Measurements from ENCODE around the gene GSG1L. TPM values are rescaled to one million over a fixed set of nuclear protein-coding genes. Genes with fewer than 3 reads are reported as not detected.

The GSG1L gene
- total RNA-seq, 4 donors from 2014 or later, result not detected

DNA sequence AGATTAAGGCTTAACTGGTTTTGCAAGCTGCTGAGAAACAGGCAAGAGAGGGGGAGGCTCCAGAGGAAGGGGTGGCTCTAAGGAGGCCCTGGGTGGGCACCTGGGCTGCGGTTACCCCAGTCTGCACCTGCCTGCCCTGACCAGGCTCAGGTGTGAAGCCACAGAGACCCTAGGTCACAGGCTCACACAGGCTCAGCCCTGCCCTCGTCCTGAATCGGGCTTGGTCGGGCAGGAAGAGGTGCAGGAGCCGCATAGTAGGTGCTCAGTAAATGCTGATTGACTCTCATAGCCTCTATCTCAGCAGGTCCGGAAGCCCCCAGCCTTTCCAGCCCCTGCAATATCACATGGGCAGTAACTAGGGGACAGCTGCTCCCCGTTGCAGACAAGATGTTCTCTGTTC lies 203.4 kb downstream of the GSG1L start:
- TF ChIP-seq, protein P1, sequence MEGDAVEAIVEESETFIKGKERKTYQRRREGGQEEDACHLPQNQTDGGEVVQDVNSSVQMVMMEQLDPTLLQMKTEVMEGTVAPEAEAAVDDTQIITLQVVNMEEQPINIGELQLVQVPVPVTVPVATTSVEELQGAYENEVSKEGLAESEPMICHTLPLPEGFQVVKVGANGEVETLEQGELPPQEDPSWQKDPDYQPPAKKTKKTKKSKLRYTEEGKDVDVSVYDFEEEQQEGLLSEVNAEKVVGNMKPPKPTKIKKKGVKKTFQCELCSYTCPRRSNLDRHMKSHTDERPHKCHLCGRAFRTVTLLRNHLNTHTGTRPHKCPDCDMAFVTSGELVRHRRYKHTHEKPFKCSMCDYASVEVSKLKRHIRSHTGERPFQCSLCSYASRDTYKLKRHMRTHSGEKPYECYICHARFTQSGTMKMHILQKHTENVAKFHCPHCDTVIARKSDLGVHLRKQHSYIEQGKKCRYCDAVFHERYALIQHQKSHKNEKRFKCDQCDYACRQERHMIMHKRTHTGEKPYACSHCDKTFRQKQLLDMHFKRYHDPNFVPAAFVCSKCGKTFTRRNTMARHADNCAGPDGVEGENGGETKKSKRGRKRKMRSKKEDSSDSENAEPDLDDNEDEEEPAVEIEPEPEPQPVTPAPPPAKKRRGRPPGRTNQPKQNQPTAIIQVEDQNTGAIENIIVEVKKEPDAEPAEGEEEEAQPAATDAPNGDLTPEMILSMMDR (IDR thresholded peaks at IDR 0.05; ENCODE audit: low read depth), result no peak

DNA sequence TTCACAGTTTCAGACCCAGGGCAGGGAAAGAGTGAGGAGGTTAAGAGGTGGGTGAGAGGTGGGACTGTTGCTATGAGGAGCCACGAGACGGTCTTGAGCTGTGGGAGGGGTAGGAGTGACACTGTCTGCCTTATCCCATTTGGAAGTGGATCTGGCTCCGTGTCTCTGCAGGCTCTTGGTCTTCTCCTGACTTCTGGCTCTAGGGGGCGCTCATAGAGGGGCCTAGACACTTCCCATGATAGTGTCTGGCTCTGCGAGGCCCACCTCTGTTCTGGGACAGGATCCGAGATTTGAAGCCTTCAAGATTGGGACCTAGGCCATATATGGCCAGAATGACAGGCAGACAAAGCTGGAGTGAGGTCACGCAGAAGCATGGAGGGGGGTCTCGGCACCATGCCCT lies 204.5 kb downstream of the GSG1L start:
- TF ChIP-seq, protein P1 (IDR thresholded peaks at IDR 0.05; ENCODE audit: low read depth), result no peak

GRCh38 chr16:27853651-27854050 lies 209.9 kb downstream of the GSG1L start:
- TF ChIP-seq, protein P1 (IDR thresholded peaks at IDR 0.05; ENCODE audit: low read depth), result no peak

GRCh38 chr16:27853101-27853500 lies 210.4 kb downstream of the GSG1L start:
- TF ChIP-seq, protein P1 (IDR thresholded peaks at IDR 0.05; ENCODE audit: low read depth), result no peak

- TF ChIP-seq, protein P1 (IDR thresholded peaks at IDR 0.05; ENCODE audit: low read depth), result no peak
These were observed 210.8 kb downstream of the GSG1L start for GRCh38 chr16:27852681-27853080.

DNA sequence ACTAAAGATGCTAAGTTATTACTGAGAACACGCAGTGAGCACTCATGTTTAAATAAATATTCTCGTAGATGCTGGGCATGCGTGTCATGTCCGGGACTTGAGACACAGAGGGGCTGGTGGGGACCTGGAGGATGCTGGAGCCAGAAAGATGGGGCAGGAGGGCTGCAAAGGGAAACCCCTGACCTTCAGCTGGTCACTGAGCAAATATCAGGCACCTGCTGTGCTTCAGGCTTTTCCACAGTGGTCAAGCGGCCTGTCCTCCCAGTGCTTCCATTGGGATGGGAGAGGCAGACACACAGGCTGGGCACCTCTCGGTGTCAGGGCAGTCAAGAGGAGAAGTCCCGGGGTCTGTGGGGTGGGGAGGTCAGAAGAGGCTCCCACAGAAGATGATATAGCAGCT lies 211.4 kb downstream of the GSG1L start:
- TF ChIP-seq, protein P1 (IDR thresholded peaks at IDR 0.05; ENCODE audit: low read depth), result no peak

GRCh38 chr16:27851586-27851985 lies 211.9 kb downstream of the GSG1L start:
- TF ChIP-seq, protein P1 (IDR thresholded peaks at IDR 0.05; ENCODE audit: low read depth), result no peak
